Stimulated activated CD4-positive, alpha-beta T cell treated with anti-CD3 and anti-CD28 coated beads, Interleukin-1b, Interleukin-23, amount 100 ng/mL, for 24 hours (primary cell): ENCODE measurements around the gene BEGAIN.

Source experiments
- DNase-seq, 4 experiments: peaks; one replicate each; pipeline ENCODE4 v3.0.0-alpha.2; 2020; ENCODE audit warnings: low read depth in 4 of 4, low spot score in 1 of 4

The BEGAIN gene

DNA sequence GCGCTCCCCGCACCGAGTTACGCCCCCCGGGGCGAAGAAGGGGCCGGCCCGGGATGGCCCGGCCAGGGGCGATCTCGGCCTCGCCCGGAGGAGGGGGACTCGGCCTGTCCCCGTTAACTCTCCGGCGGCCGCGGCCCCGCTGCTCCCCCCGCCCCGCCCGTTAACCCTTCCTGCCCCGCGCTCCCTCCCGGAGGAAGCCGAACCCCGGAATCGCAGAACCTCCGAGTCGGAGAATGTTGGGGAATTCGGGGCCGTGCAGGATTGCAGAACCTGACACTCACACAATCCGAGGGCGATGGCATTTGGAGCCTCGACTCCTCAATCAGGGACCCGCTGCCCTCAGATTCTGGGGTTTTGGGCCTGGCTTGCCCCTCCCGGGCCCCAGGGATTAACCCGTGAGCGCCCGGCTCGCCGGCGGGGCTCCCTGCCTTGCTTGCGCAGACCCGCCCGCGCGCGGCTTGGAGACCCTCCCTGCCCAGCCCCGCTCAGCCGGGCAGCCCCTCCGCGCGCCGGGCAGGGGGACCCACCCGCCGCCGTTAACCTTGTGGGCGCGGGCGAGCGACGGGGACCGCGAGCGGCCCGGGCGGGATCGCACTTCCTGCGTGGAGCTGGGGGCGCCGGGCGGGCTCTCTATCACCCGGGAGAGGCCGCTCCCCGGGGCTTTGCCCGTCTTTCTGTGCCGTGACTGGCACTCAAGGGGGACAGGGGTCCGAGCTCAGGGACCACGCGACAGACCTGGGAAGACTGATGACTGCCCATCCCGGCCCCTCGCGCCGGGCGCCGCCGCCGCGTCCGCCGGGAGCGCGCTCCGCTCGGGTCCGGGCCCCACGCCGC lies 18.8 kb downstream of the BEGAIN start:
- DNase-seq: no peak

DNA sequence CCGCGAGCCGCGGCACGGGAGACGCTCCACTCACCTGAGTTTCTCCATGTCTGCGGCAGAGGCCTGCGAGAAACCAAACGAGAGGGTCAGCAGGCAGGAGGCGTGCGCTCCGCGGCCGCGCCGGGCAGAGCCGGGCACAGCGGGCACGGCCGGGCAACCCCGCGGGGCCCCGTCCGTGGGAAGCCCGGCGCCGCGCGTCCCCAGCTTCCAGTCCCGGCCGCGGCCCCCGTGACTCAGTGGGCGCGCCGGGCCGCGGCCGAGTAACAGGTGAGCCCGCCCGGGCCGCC lies 19.4 kb downstream of the BEGAIN start:
- DNase-seq: no peak

- DNase-seq: no peak
Observed at GRCh38 chr14:100567009-100567876, 20.0 kb downstream of the BEGAIN start.

DNA sequence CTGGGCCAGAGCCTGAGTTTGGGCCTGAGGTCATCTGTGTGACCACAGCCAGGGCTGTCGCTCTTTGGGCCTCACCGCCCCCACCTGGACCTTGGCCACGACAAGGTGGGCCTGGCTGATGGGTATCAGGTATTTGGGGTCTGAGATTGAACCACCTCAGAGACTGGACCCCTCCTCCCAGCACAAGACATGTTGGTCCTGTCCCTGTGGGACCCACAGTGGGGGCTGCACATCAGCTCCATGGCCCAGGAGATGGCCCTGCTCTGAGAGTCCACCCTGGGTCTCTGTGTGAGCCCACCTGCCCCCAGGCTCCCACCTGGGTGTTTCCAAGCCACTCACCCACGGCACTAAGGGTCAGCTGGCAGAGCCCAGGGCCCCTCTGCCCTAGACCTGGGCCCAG lies 20.6 kb downstream of the BEGAIN start:
- no peak for DNase-seq

- DNase-seq: no peak
Observed at GRCh38 chr14:100566119-100566518, 21.1 kb downstream of the BEGAIN start.

- no peak for DNase-seq
Observed at GRCh38 chr14:100565650-100566049, 21.6 kb downstream of the BEGAIN start.

DNA sequence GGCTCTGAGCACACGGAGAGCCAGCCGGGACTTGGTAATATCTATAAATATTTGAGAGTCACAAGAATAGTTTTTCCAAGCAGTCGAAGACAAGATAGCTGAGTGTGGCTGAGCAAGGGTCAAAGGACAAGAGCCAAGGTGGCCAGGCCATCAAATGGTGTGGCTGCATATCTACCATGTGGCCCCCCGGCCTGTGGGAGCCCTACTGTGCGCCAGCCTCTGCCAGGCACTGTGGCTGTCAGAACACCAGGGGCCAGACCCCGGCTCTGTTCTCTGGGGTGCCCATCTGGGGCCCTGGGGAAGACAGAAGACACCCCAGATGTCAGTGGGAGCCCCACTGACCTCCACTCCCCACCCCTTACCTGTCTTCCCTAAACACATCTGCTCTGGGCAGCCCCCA lies 22.7 kb downstream of the BEGAIN start:
- DNase-seq: no peak

DNA sequence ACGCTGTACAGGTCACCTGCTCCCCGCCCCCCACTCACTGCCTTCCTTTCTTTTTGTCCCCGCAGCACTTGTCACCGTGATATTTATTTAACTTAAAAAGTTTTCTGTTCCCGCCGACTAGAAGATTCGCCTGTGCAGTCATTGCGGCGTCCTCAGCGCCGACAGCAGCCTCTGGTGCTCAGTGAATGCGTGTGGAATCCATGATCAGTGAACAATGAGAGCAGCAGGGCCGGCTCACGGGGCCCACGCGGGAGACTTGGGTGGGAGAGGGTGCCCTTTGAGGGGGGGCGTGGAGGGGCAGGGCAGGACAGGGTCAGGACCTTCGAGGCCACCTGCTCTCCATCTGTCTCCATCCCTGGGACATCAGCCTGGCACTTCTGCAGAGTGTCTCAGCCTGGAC lies 24.5 kb downstream of the BEGAIN start:
- no peak for DNase-seq

DNA sequence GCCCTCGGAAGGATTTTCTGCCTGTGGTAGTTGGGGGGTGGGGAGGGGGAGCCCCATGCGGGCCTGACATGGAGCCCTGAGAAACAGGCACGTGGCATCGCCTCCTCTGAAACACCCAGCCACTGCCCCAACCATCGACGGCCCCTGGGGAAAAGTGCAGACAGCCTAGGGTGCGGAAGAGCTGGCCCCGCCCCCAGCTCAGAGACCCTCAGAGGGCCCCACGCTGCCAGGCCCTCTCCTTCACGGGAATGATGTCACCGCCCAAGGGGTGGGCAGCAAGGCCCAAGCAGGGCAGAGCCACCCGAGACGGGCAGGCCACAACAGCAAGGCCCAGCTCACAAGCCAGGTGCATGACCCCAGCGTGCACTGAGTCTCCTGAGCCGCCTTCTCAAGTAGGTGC lies 26.2 kb downstream of the BEGAIN start:
- DNase-seq: no peak

- DNase-seq: no peak
Observed at GRCh38 chr14:100560471-100560870, 26.7 kb downstream of the BEGAIN start.

- no peak for DNase-seq
Observed at GRCh38 chr14:100559455-100559854, 27.8 kb downstream of the BEGAIN start.

DNA sequence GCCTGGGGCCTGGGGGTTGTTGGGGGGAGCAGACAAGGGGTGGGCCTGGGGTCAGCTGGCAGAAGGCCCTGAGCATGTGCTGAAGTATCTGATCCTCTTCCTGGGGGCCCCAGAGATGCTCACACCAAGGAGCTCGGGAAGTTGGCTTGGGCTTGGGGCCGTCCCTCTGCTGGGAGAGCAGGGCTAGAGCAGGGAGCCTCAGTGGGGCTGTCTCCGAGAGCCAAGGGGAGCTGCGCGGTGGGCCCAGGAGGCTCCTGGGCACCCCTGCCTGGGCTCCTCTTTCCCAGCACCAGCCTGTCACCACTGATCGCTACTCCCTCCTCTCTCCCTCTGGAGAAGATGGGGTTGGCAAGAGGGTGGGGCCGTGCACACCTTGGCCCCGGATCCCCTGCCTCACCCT lies 28.3 kb downstream of the BEGAIN start:
- DNase-seq: no peak

DNA sequence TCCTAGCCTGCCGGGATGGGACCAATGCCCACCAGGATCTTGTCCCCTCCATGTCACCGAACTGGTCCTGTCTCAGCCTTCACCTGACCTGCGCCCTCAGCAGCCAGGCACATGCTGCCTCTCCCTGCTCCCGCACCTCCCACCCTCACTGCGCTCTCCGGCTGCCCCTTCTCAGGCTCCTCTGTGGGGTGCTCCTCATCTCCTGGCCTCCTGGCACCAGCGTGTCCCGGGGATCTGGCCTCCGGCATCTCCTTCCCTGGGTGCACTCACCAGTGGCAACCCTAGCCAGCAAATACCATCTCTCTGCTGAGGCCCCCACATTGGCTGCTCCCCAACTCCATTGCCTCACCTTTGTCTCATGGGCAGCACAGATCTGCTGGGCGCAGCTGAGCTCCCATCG lies 29.0 kb downstream of the BEGAIN start:
- no peak for DNase-seq

DNA sequence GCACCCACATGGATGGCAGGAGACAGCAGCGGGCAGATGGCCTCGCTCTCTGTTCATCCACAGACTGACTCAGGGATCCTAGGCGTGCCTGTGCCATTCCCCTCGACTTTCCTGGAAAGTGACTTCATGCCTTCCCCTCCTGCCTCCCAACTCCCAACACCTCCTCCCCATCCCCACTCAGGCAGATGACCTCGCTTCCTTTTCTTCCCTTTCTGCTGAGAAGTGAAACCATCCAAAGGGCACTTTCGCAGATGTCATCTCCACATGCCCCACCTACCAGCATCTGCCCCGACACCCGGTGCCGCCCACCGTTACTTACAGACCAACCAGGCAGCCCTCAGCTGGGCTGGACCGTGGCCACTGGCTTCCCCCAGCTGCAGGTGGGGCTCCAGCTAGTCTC lies 29.6 kb downstream of the BEGAIN start:
- DNase-seq: no peak

DNA sequence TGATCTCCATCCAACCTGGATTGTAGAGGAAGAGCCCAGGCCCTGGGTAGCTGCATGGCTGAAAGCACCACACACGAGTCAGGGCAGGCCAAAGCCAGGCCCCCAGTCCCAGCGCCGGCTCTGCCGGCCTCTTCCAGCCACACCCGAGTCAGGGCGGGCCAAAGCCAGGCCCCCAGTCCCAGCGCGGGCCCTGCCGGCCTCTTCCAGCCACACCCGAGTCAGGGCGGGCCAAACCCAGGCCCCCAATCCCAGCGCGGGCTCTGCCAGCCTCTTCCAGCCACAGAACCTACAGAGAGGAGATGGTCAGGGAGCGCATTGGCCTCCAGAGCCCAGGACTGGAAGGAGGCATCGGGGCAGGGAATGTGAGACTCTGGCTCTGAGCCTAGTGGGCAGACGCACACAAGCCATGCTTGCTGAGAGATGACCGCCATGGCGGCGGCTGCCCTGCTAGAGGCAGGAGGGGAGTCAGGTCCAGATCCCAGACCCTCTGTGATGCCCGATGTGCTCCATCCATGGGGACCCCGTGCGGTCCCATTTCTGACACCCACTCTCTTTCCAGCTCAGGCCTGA lies 30.2 kb downstream of the BEGAIN start:
- no peak for DNase-seq

DNA sequence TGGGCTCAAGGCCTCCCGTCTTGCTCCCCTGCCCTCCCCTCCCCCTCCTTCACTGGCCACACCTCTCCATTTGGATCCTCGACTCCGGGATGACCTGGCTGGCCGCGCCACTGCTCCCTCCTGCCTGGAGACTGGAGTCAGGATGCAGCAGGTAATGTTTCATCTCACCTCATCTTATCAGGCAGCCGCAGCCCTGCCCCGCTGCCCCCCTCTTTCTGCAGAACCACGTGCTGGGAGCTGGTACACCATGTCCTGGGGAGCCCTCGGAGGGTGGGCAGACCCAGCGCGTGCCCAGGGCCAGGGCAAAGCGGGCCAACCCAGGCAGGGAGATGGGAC lies 31.1 kb downstream of the BEGAIN start:
- no peak for DNase-seq

GRCh38 chr14:100555436-100556139 lies 31.6 kb downstream of the BEGAIN start:
- no peak for DNase-seq

DNA sequence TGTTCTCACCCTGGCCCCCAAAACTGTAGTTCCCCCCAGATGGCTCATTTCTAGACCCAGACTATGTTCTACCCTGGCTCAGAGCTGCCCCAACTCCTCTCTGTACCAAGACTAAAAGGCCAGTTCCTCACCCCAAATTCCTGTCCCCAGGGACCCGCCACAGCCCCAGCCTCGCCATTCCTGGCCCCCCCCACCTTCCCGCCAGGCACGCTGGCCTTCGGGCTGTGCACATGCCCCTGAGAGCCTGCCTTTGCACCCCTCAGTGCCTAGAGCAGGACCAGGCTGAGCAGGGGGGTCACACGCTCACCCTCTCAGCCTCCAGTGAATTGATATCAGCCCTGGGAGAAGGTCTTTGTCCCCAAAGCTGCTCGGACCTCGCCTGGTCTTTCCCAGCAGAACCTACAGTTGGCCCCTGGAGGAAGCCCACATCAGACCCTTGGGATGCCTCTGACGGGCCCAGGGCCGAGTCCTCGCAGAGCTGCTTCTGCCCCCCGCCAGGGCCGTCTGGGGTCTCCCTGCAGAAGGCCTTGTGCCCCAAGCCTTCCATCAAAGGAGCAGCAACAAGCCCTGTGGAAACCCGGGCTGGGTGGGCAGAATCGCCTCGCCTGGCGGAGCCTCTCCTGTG lies 32.4 kb downstream of the BEGAIN start:
- DNase-seq: no peak

DNA sequence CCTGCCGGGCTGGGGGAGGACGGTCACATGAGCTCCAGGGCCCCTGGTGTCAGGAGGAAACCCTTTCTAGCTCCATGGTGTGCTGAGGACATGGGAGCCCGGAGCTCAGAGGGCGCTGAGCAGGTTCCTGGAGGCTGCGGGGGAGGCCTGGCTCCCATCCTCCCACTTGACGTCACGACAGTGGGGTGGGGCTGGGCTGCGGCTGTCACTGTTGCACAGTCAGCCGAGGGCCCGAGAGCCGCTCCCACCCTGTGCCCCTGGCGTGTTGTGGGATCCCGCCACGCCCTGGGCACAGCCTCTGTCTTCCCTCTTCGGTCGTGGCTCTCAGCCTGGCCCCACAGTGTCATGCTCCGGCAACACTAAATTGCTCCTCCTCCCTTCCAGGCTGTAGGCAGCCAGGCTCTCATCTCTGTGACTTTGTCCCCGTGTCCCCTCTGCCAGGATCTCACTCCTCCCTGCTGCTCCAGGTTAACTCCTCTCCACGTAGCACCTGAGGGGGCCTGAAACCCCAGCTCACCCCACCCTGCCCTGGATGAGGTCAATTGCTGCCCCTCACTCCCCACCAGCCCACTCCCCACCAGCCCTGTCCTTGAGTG lies 33.0 kb downstream of the BEGAIN start:
- no peak for DNase-seq

GRCh38 chr14:100553471-100553870 lies 33.7 kb downstream of the BEGAIN start:
- DNase-seq: no peak
